Dendritic cell treated with granulocyte-macrophage colony-stimulating factor and Interleukin-4, amounts not matched to agents 40 ng/mL and 50 ng/mL, for 4 days (primary cell): Measurements from ENCODE around the gene KRT3.

Experiments used
- H3K27ac Mint-ChIP-seq: one replicate; pipeline ENCODE4 v1.8.0; 2022; ENCODE audit warnings: mild to moderate bottlenecking, mixed read lengths
- H3K27me3 Mint-ChIP-seq: one replicate; pipeline ENCODE4 v1.8.0; 2022; ENCODE audit warnings: mild to moderate bottlenecking, mixed read lengths
- H3K36me3 Mint-ChIP-seq: one replicate; pipeline ENCODE4 v1.8.0; 2022; ENCODE audit warnings: low read depth, mixed read lengths
- H3K4me1 Mint-ChIP-seq: one replicate; pipeline ENCODE4 v1.8.0; 2022; ENCODE audit warnings: low read depth, mixed read lengths
- H3K4me3 Mint-ChIP-seq: one replicate; pipeline ENCODE4 v1.8.0; 2022; ENCODE audit warnings: mild to moderate bottlenecking, moderate library complexity, mixed read lengths
- H3K9me3 Mint-ChIP-seq: one replicate; pipeline ENCODE4 v1.8.0; 2022; ENCODE audit warnings: mixed read lengths
- intact Hi-C: fragments of 100-400 bp; cut with micrococcal nuclease; formaldehyde crosslinking; loops from one replicate; pipeline ENCODE4 v1.15.0; 2022

KRT3 gene

GRCh38 chr12:52813203-52813819, 17.4 kb upstream of the KRT3 start:
- Mint-ChIP-seq H3K4me1 (no peaks in the 10 kb centered on the region), H3K4me3 (no peak overlapping the region), H3K9me3 (no peaks in the 10 kb centered on the region), H3K27ac (no peak overlapping the region), H3K36me3 (no peaks in the 10 kb centered on the region), H3K27me3 (peaks cover 3% of the 10 kb centered on the region)
- intact Hi-C loops: no loop called here

DNA sequence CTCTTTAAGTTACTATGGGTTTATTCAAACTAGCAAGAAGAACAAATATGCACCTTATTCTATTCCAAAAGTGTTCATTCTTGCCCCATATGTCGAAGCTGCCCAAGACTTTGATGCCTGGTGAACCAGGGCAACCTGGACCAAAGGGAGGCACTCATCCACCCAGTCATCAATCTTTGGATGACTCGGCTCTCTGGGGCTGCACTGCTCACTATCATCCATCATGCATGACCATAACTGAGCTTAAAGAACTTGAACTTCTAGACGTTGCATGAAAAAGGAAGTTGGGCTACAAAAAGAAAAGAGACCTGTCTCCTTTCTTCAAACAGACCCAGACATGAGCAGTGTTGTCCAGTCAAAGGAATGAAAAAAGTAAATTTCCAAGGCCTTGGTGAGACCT, 16.8 kb upstream of the KRT3 start:
- H3K9me3 Mint-ChIP-seq: no peaks in the 10 kb centered on the region
- no peaks in the 10 kb centered on the region for H3K4me1 Mint-ChIP-seq
- no peak overlapping the region for H3K4me3 Mint-ChIP-seq
- H3K27ac Mint-ChIP-seq: no peak overlapping the region
- intact Hi-C loops: no loop called here
- no peaks in the 10 kb centered on the region for H3K36me3 Mint-ChIP-seq
- H3K27me3 Mint-ChIP-seq: peaks cover 4% of the 10 kb centered on the region

DNA sequence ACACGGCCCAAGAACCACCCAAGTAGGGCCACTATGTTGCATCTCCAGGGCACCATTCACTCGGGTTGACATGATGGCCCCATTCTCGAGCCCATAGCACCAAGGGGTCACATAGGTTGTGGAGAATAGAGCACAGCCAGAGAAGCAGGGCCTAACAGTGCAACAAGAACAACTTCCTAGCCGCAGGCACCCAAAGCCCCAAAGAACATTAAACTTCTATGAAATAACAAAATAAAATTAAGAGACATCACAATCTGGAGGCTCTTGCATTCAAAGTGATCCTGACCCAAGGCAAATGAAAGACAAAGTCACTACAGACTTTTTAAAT, 16.1 kb upstream of the KRT3 start:
- no peaks in the 10 kb centered on the region for H3K36me3 Mint-ChIP-seq
- no peak overlapping the region for H3K4me3 Mint-ChIP-seq
- no peaks in the 10 kb centered on the region for H3K4me1 Mint-ChIP-seq
- peaks cover 7% of the 10 kb centered on the region for H3K27me3 Mint-ChIP-seq
- no peaks in the 10 kb centered on the region for H3K9me3 Mint-ChIP-seq
- no peak overlapping the region for H3K27ac Mint-ChIP-seq
- intact Hi-C loops: no loop called here

DNA sequence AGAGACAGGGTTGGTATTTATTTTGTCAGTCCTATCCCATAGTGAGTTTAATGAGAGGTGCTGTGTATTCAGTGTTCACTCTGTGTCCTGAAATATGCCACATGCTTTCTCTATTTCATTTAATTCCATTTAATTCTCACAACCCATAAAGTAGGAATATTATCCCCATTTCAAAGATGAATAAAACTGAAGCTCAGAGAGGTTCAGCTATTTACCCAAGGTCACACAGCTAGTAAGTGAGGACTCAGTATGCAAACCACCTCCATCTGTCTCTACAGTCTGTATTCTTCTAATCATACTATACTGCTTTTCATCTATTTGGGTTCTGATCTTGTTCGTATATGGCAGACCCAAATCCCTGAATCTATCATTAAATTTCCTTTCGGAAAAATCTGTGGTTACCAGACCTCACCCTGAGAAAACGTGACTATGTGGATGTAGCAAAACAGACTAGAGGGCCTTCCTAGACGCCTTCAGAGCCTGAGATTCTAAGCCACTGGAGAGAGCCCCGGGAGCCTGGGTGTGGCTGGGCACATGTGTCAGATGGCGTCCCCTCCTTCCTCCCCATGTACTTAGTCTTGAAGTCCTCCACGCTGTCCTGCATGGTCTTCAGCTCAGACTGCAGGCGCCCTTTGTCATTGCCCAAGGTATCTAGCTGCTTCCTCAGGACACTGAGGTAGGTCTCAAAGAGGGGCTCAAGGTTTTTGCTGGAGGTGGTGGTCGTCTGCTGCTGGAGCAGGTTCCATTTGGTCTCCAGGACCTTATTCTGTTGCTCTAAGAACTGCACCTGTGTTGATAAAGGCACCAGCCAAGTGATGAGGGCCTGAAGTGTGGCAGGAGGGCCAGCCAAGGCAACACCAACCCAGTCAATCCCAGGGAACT, 15.5 kb upstream of the KRT3 start:
- Mint-ChIP-seq H3K27me3 (peaks cover 7% of the 10 kb centered on the region), H3K4me3 (no peak overlapping the region), H3K4me1 (no peaks in the 10 kb centered on the region), H3K27ac (no peak overlapping the region), H3K9me3 (no peaks in the 10 kb centered on the region), H3K36me3 (no peaks in the 10 kb centered on the region)
- intact Hi-C loops: no loop called here

GRCh38 chr12:52810554-52810953, 14.6 kb upstream of the KRT3 start:
- Mint-ChIP-seq H3K27ac (no peak overlapping the region), H3K4me3 (no peak overlapping the region), H3K4me1 (no peaks in the 10 kb centered on the region), H3K27me3 (peaks cover 7% of the 10 kb centered on the region), H3K36me3 (no peaks in the 10 kb centered on the region), H3K9me3 (no peaks in the 10 kb centered on the region)
- intact Hi-C loops: no loop called here

GRCh38 chr12:52809166-52809565, 13.2 kb upstream of the KRT3 start:
- intact Hi-C loops: no loop called here
- Mint-ChIP-seq H3K4me3 (no peak overlapping the region), H3K27ac (no peak overlapping the region), H3K27me3 (peaks cover 7% of the 10 kb centered on the region), H3K36me3 (no peaks in the 10 kb centered on the region), H3K9me3 (no peaks in the 10 kb centered on the region), H3K4me1 (no peaks in the 10 kb centered on the region)

- H3K27me3 Mint-ChIP-seq: peaks cover 7% of the 10 kb centered on the region
- H3K4me3 Mint-ChIP-seq: no peak overlapping the region
- intact Hi-C loops: no loop called here
- no peak overlapping the region for H3K27ac Mint-ChIP-seq
- no peaks in the 10 kb centered on the region for H3K4me1 Mint-ChIP-seq
- no peaks in the 10 kb centered on the region for H3K36me3 Mint-ChIP-seq
- no peaks in the 10 kb centered on the region for H3K9me3 Mint-ChIP-seq
Measured at GRCh38 chr12:52808573-52809160, 12.8 kb upstream of the KRT3 start.

GRCh38 chr12:52807544-52808470, 11.9 kb upstream of the KRT3 start:
- H3K36me3 Mint-ChIP-seq: no peaks in the 10 kb centered on the region
- H3K4me1 Mint-ChIP-seq: no peaks in the 10 kb centered on the region
- no peak overlapping the region for H3K4me3 Mint-ChIP-seq
- H3K27me3 Mint-ChIP-seq: peaks cover 6% of the 10 kb centered on the region
- intact Hi-C loops: no loop called here
- no peak overlapping the region for H3K27ac Mint-ChIP-seq
- no peaks in the 10 kb centered on the region for H3K9me3 Mint-ChIP-seq

GRCh38 chr12:52806821-52807543, 11.1 kb upstream of the KRT3 start:
- no peak overlapping the region for H3K27ac Mint-ChIP-seq
- intact Hi-C loops: no loop called here
- no peak overlapping the region for H3K4me3 Mint-ChIP-seq
- H3K4me1 Mint-ChIP-seq: no peaks in the 10 kb centered on the region
- no peaks in the 10 kb centered on the region for H3K9me3 Mint-ChIP-seq
- H3K36me3 Mint-ChIP-seq: no peaks in the 10 kb centered on the region
- peaks cover 6% of the 10 kb centered on the region for H3K27me3 Mint-ChIP-seq

- no peaks in the 10 kb centered on the region for H3K9me3 Mint-ChIP-seq
- intact Hi-C loops: no loop called here
- H3K27ac Mint-ChIP-seq: no peak overlapping the region
- H3K4me3 Mint-ChIP-seq: no peak overlapping the region
- H3K4me1 Mint-ChIP-seq: no peaks in the 10 kb centered on the region
- H3K27me3 Mint-ChIP-seq: peaks cover 6% of the 10 kb centered on the region
- H3K36me3 Mint-ChIP-seq: no peaks in the 10 kb centered on the region
Measured at GRCh38 chr12:52806169-52806811, 10.4 kb upstream of the KRT3 start.

DNA sequence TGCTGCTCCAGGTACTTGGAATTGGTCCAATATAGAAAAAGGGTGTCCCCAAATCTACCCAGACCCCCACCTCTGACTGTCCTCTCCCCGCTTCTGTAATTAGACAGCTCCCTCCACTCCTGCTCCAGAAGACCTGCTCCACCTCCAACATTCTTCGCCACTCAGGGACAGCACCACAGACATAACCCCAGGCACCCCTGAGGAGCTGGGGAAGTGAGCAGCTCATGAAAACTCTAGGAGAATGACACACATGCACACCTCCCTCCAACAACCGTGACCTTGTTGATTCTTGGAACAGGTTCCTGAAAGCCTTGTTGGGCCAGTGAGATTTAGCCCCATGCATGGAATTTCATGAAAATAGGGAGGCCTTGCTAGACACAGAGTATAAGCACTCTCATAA, 9.8 kb upstream of the KRT3 start:
- no peak overlapping the region for H3K27ac Mint-ChIP-seq
- H3K27me3 Mint-ChIP-seq: peaks cover 6% of the 10 kb centered on the region
- no peaks in the 10 kb centered on the region for H3K9me3 Mint-ChIP-seq
- no peaks in the 10 kb centered on the region for H3K36me3 Mint-ChIP-seq
- H3K4me3 Mint-ChIP-seq: no peak overlapping the region
- intact Hi-C loops: no loop called here
- no peaks in the 10 kb centered on the region for H3K4me1 Mint-ChIP-seq

DNA sequence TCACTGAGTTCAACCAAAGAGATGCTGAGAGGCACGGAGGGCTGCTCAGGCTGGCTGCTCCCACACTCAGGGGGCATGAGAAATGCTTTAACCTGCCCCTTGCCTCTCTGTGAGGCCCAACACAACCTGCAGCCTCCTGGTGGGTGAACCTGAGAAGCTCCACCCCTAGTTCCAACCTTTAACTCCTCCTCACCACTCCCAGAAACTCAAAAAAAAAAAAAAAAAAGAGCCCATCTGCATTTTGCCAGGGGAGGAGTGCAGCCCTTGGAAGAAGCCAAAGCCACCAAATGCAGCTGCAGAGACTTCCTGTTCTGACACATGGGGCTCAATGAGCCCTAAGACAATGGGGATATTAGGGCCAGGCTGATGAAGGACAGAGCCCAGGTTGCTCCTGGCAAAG, 9.1 kb upstream of the KRT3 start:
- no peaks in the 10 kb centered on the region for H3K9me3 Mint-ChIP-seq
- H3K27ac Mint-ChIP-seq: no peak overlapping the region
- no peak overlapping the region for H3K4me3 Mint-ChIP-seq
- H3K27me3 Mint-ChIP-seq: peaks cover 4% of the 10 kb centered on the region
- intact Hi-C loops: no loop called here
- no peaks in the 10 kb centered on the region for H3K4me1 Mint-ChIP-seq
- H3K36me3 Mint-ChIP-seq: no peaks in the 10 kb centered on the region

DNA sequence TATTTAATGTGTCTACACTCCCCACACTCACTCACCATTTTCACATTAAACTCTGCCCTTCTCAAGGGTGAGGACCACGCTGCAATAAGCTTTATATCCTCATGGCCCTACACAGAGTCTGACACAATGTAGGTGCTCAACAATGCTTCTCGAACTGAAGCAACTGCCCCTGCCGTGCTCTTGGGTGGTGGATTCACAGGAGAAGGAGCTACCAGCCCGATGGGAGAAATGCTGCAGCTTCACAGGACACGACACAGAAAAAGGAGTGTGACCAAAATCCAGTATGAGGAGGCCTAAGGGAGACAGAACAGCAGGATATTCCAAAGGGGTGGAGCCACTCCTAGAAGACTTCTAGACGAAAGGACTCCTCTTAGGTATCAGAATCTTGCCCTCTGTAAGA, 6.5 kb upstream of the KRT3 start:
- no peak overlapping the region for H3K4me3 Mint-ChIP-seq
- no peaks in the 10 kb centered on the region for H3K9me3 Mint-ChIP-seq
- intact Hi-C loops: no loop called here
- no peaks in the 10 kb centered on the region for H3K36me3 Mint-ChIP-seq
- H3K27ac Mint-ChIP-seq: no peak overlapping the region
- no peaks in the 10 kb centered on the region for H3K27me3 Mint-ChIP-seq
- no peaks in the 10 kb centered on the region for H3K4me1 Mint-ChIP-seq
